ENCODE results near the gene UNC5B.

UNC5B gene

DNA sequence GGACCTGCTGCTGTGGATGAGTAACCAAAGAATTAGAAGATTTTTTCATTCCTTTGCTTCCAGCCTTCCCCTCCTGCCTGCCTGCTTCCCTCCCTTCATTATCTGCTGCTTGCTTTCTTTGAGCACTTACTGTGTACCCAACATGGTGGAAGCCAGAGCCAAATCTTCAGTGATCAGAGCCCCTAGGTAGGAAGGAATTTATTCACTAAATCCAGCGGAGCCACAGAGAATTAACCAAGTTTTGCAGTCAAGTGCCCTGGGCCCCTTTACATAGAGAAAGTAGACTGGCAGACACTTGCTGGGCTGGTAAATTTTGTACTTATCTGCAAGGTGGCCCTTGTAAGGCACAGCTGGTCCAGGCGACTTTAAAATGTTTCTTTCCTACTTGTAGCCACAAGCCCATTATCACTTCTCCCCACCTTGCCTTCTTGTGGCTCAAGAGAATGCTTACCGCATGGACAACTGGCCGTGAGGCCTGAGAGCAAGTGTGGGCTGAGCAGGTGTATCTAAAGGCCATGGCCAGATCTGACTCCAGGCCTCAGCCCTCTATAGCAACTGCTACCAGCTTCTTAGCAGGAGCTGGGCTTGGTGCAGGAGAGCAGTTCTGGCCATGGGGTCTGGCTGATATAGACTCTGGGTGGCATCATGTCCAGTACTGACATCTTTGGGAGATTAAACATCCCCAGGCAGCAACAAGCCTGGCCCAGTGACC is 11.1 kb downstream of the UNC5B start:
- no peak overlapping the region for H3K27ac ChIP-seq (replicated peaks)
- DNase-seq (ENCODE audit: low read depth in 1 of 2, low spot score in 1 of 2): no peak
- no peaks in the 10 kb centered on the region for H3K27me3 ChIP-seq (ENCODE audit: insufficient read depth, poor library complexity, severe bottlenecking)
- TF ChIP-seq, protein P1, sequence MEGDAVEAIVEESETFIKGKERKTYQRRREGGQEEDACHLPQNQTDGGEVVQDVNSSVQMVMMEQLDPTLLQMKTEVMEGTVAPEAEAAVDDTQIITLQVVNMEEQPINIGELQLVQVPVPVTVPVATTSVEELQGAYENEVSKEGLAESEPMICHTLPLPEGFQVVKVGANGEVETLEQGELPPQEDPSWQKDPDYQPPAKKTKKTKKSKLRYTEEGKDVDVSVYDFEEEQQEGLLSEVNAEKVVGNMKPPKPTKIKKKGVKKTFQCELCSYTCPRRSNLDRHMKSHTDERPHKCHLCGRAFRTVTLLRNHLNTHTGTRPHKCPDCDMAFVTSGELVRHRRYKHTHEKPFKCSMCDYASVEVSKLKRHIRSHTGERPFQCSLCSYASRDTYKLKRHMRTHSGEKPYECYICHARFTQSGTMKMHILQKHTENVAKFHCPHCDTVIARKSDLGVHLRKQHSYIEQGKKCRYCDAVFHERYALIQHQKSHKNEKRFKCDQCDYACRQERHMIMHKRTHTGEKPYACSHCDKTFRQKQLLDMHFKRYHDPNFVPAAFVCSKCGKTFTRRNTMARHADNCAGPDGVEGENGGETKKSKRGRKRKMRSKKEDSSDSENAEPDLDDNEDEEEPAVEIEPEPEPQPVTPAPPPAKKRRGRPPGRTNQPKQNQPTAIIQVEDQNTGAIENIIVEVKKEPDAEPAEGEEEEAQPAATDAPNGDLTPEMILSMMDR (IDR thresholded peaks at IDR 0.05; ENCODE audit: insufficient read depth, low read length): no peak
- TF ChIP-seq SPI1 (IDR thresholded peaks at IDR 0.05; ENCODE audit: borderline replicate concordance, low read depth) (no peak), GABPA (IDR thresholded peaks at IDR 0.05; ENCODE audit: low read depth) (no peak), POLR2AphosphoS5 (IDR thresholded peaks at IDR 0.05; ENCODE audit: low read depth) (no peak)
- TF ChIP-seq, protein P2, sequence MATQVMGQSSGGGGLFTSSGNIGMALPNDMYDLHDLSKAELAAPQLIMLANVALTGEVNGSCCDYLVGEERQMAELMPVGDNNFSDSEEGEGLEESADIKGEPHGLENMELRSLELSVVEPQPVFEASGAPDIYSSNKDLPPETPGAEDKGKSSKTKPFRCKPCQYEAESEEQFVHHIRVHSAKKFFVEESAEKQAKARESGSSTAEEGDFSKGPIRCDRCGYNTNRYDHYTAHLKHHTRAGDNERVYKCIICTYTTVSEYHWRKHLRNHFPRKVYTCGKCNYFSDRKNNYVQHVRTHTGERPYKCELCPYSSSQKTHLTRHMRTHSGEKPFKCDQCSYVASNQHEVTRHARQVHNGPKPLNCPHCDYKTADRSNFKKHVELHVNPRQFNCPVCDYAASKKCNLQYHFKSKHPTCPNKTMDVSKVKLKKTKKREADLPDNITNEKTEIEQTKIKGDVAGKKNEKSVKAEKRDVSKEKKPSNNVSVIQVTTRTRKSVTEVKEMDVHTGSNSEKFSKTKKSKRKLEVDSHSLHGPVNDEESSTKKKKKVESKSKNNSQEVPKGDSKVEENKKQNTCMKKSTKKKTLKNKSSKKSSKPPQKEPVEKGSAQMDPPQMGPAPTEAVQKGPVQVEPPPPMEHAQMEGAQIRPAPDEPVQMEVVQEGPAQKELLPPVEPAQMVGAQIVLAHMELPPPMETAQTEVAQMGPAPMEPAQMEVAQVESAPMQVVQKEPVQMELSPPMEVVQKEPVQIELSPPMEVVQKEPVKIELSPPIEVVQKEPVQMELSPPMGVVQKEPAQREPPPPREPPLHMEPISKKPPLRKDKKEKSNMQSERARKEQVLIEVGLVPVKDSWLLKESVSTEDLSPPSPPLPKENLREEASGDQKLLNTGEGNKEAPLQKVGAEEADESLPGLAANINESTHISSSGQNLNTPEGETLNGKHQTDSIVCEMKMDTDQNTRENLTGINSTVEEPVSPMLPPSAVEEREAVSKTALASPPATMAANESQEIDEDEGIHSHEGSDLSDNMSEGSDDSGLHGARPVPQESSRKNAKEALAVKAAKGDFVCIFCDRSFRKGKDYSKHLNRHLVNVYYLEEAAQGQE (IDR thresholded peaks at IDR 0.05; ENCODE audit: insufficient replicate concordance, low read depth): no peak
- H3K4me3 ChIP-seq (replicated peaks; ENCODE audit: insufficient read depth, low read length): no peak overlapping the region

GRCh38 chr10:71225291-71226058 is 13.1 kb downstream of the UNC5B start:
- DNase-seq (ENCODE audit: low read depth in 1 of 2, low spot score in 1 of 2): no peak
- no peak overlapping the region for H3K27ac ChIP-seq (replicated peaks)
- H3K4me3 ChIP-seq (replicated peaks; ENCODE audit: insufficient read depth, low read length): no peak overlapping the region
- TF ChIP-seq POLR2AphosphoS5 (IDR thresholded peaks at IDR 0.05; ENCODE audit: low read depth) (no peak), GABPA (IDR thresholded peaks at IDR 0.05; ENCODE audit: low read depth) (no peak), SPI1 (IDR thresholded peaks at IDR 0.05; ENCODE audit: borderline replicate concordance, low read depth) (no peak)
- TF ChIP-seq, protein P2 (IDR thresholded peaks at IDR 0.05; ENCODE audit: insufficient replicate concordance, low read depth): no peak
- TF ChIP-seq, protein P1 (IDR thresholded peaks at IDR 0.05; ENCODE audit: insufficient read depth, low read length): no peak
- no peaks in the 10 kb centered on the region for H3K27me3 ChIP-seq (ENCODE audit: insufficient read depth, poor library complexity, severe bottlenecking)

DNA sequence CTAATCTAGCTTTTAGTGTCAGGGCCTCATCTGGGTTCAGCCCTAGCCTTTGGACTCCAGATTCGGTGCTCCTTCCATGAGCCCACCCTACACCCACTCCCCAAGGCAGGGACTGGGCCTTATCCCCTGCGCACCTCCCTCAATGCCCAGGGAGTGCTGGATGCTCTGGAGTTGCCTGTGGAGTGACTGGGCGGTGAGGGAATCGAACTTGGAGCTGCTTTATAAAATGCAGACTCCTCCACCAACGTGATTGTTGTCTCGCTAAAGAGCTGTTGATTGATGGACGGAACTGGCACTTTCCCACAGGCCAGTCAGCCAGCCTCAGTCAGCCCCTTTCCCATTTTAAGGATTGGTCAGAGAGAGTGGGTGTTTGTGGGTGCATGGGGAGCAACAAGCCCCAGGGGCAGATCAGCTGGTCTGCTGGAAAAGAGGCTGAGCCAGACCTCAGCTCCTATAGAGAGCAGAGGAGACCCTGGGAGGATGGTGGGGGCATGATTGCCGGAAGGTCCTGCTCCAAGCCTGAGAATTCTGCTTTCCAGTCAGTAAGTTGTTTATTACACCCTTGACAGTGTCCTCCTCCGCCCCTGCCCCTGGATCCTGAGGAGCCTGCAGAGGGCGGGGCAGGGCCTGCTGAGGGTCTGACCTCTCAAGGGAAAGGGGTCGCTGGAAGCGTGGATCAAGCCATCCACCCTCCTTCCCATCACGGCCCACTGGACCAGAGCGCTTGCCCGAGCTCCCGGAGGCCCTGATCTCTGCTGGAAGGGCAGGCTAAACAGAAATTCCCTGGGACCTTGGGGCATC is 16.7 kb downstream of the UNC5B start:
- TF ChIP-seq, protein P1 (IDR thresholded peaks at IDR 0.05; ENCODE audit: insufficient read depth, low read length): no peak
- Histone ChIP-seq H3K27me3 (ENCODE audit: insufficient read depth, poor library complexity, severe bottlenecking) (no peaks in the 10 kb centered on the region), H3K4me3 (replicated peaks; ENCODE audit: insufficient read depth, low read length) (no peak overlapping the region), H3K27ac (replicated peaks) (no peak overlapping the region)
- DNase-seq (ENCODE audit: low read depth in 1 of 2, low spot score in 1 of 2): no peak
